Measurements from ENCODE around the gene CAMKK2. TPM values are rescaled to one million over a fixed set of nuclear protein-coding genes. Genes with fewer than 3 reads are reported as not detected.

CAMKK2 gene
- total and polyA plus RNA-seq, 9 of the 15 experiments (the other 6 are each of a cell fraction or from before 2014, with no cell fraction given) = 4.3 to 32.0 (median 18.2) TPM

- Histone ChIP-seq H3K27ac (ENCODE audit: extremely low read depth, low read depth, low read length) (no peak overlapping the region), H3K4me3 (no peak overlapping the region), H3K9me3 (replicated peaks; ENCODE audit: control insufficient read depth, insufficient read depth, low read depth, low read length) (no peaks in the 10 kb centered on the region), H3K4me1 (replicated peaks in 1 of 2; ENCODE audit: control insufficient read depth in 2 of 2, insufficient read depth in 2 of 2, low read length in 2 of 2) (peaks cover 10 to 30% of the 10 kb centered on the region in 2 experiments; a peak in 4 of 5 replicates), H3K27me3 (ENCODE audit: control insufficient read depth in 2 of 2, insufficient read depth in 2 of 2, low read length in 2 of 2) (no peaks in the 10 kb centered on the region), H3K4me2 (ENCODE audit: insufficient read depth, low read length) (no peak overlapping the region), H3K79me2 (ENCODE audit: control insufficient read depth, insufficient read depth, low read length) (peaks cover 14% of the 10 kb centered on the region; the same call in 2 of the 3 replicates), H2AFZ (ENCODE audit: low read depth, low read length) (no peak overlapping the region), H3K36me3 (ENCODE audit: control insufficient read depth, insufficient read depth, low read length) (peaks cover 12% of the 10 kb centered on the region; the same call in 1 of the 3 replicates), H4K20me1 (replicated peaks; ENCODE audit: control insufficient read depth, insufficient read depth, low read length) (peaks cover 12% of the 10 kb centered on the region), H3K9me1 (ENCODE audit: control insufficient read depth, insufficient read depth, low read length) (no peaks in the 10 kb centered on the region), H3K9ac (ENCODE audit: insufficient read depth in 1 of 2, low read depth in 2 of 2, low read length in 2 of 2) (peak overlapping the region in 1 of 2 experiments; percentile 23; a peak in 1 of 4 replicates)
- ATAC-seq (no peak), DNase-seq (ENCODE audit: extremely low read depth in 1 of 4, low spot score in 3 of 4) (peak in 2 of 4 experiments; percentile 5 to 6), FAIRE-seq (no peak)
- 79% methylated on average over 15 of the region's 15 CpGs for WGBS (ENCODE audit: insufficient coverage, low coverage, missing lambda C conversion rate)
- intact Hi-C loops (cut with micrococcal nuclease) = no loop called here
- ChIA-PET POLR2A (interaction anchor here (0.7 to 0.9 kb wide), 3 partner anchors 10 to 249 kb away, joined by 3 to 5 read pairs (median 3); no protein-coding TSS in a partner anchor), CTCF (ENCODE audit: low intra/inter-chr PET ratio) (no interaction called here)
- no peak for TF ChIP-seq ZNF778 (CRISPR knock-in tag; IDR thresholded peaks at IDR 0.05)
- no peak for TF ChIP-seq POLR2H (tag; IDR thresholded peaks at IDR 0.05; ENCODE audit: low read depth)
- no peak for TF ChIP-seq HBP1 (CRISPR knock-in tag; IDR thresholded peaks at IDR 0.05)
- TF ChIP-seq SPI1 (IDR thresholded peaks at IDR 0.05; ENCODE audit: borderline replicate concordance, low read depth, low read length) = peak; percentile 35; the same call in 1 of the 2 replicates
- TF ChIP-seq ZNF431 (CRISPR knock-in tag; IDR thresholded peaks at IDR 0.05) = peak; percentile 97
- TF ChIP-seq KAT8 (IDR thresholded peaks at IDR 0.05; ENCODE audit: low read depth) = no peak
- no peak for TF ChIP-seq ZNF253 (CRISPR knock-in tag; conservative IDR thresholded peaks at IDR 0.05)
- no peak for TF ChIP-seq CBX3 (IDR thresholded peaks at IDR 0.05; ENCODE audit: borderline replicate concordance in 1 of 2, low read length in 2 of 2)
- no peak for TF ChIP-seq ZNF512 (tag; IDR thresholded peaks at IDR 0.05)
- TF ChIP-seq OTX1 (CRISPR knock-in tag; IDR thresholded peaks at IDR 0.05) = no peak
- peak; percentile 33; the same call in 1 of the 2 replicates for TF ChIP-seq ZBTB33 (CRISPR knock-in tag; IDR thresholded peaks at IDR 0.05)
- no peak for TF ChIP-seq FOXO4 (CRISPR knock-in tag; IDR thresholded peaks at IDR 0.05)
- in situ Hi-C loops (cut with MboI) = no loop called here
- BruUV-seq (replicated peaks) = no TSS peak
These were observed 18.1 kb downstream of the CAMKK2 start for GRCh38 chr12:121278169-121279070.

Measured in K562 (cell line).